ENCODE measurements around the gene IP6K3.

IP6K3 gene

DNA sequence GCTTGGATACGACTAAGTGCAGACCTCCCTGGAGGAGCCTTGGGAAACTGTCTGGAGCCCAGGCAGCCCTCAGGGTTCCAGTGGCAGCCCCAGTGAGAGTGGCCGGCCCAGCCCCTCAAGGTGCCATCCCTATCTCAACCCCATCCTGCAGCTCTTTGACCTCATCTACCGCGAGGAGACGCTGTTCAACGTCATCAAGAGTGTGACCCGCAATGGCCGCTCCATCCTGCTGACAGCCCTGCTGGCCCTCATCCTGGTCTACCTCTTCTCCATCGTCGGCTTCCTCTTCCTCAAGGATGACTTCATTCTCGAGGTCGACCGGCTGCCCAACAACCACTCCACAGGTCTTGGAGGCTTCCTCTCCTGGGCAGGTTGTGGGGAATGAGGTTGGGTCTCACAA, 55.9 kb downstream of the IP6K3 start:
- no peak overlapping the region for H2AFZ ChIP-seq (ENCODE audit: low read depth)
- no peaks in the 10 kb centered on the region for H3K4me1 ChIP-seq (ENCODE audit: low read depth, poor library complexity, severe bottlenecking)
- no peaks in the 10 kb centered on the region for H3K36me3 ChIP-seq (ENCODE audit: insufficient read depth)
- H4K20me1 ChIP-seq (ENCODE audit: insufficient read depth): no peaks in the 10 kb centered on the region
- no peaks in the 10 kb centered on the region for H3K79me2 ChIP-seq (ENCODE audit: insufficient read depth, low read depth)
- H3K4me2 ChIP-seq: no peak overlapping the region
- TF ChIP-seq, protein P1, sequence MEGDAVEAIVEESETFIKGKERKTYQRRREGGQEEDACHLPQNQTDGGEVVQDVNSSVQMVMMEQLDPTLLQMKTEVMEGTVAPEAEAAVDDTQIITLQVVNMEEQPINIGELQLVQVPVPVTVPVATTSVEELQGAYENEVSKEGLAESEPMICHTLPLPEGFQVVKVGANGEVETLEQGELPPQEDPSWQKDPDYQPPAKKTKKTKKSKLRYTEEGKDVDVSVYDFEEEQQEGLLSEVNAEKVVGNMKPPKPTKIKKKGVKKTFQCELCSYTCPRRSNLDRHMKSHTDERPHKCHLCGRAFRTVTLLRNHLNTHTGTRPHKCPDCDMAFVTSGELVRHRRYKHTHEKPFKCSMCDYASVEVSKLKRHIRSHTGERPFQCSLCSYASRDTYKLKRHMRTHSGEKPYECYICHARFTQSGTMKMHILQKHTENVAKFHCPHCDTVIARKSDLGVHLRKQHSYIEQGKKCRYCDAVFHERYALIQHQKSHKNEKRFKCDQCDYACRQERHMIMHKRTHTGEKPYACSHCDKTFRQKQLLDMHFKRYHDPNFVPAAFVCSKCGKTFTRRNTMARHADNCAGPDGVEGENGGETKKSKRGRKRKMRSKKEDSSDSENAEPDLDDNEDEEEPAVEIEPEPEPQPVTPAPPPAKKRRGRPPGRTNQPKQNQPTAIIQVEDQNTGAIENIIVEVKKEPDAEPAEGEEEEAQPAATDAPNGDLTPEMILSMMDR (conservative IDR thresholded peaks at IDR 0.05; ENCODE audit: low read depth, low read length): no peak
- H3K27ac ChIP-seq: no peak overlapping the region
- no peaks in the 10 kb centered on the region for H3K27me3 ChIP-seq (ENCODE audit: insufficient read depth, low read depth)
- no peak overlapping the region for H3K4me3 ChIP-seq (IDR thresholded peaks at IDR 0.05; ENCODE audit: insufficient read depth, low read depth, low read length)
- no peak overlapping the region for H3K9ac ChIP-seq

DNA sequence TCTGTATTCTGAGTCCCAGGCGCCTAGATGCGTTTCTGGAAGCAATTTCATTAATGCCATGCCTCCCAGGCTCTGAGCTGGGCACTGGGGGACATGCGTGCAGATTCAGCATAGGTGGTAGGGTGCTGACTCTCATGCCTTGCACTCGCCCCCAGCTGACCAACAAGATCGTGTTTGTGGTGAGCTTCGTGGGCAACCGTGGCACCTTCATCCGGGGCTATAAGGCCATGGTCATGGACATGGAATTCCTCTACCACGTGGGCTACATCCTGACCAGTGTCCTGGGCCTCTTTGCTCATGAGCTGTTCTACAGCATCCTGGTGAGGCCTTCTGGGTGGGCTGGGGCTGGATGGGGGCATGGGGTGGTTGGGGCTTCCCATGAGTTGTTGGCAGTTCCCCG, 56.8 kb downstream of the IP6K3 start:
- no peaks in the 10 kb centered on the region for H3K79me2 ChIP-seq (ENCODE audit: insufficient read depth, low read depth)
- H3K36me3 ChIP-seq (ENCODE audit: insufficient read depth): no peaks in the 10 kb centered on the region
- TF ChIP-seq, protein P1 (conservative IDR thresholded peaks at IDR 0.05; ENCODE audit: low read depth, low read length): no peak
- no peaks in the 10 kb centered on the region for H3K27me3 ChIP-seq (ENCODE audit: insufficient read depth, low read depth)
- H4K20me1 ChIP-seq (ENCODE audit: insufficient read depth): no peaks in the 10 kb centered on the region
- no peak overlapping the region for H3K27ac ChIP-seq
- no peaks in the 10 kb centered on the region for H3K4me1 ChIP-seq (ENCODE audit: low read depth, poor library complexity, severe bottlenecking)
- no peak overlapping the region for H2AFZ ChIP-seq (ENCODE audit: low read depth)
- no peak overlapping the region for H3K9ac ChIP-seq
- H3K4me2 ChIP-seq: no peak overlapping the region
- no peak overlapping the region for H3K4me3 ChIP-seq (IDR thresholded peaks at IDR 0.05; ENCODE audit: insufficient read depth, low read depth, low read length)

DNA sequence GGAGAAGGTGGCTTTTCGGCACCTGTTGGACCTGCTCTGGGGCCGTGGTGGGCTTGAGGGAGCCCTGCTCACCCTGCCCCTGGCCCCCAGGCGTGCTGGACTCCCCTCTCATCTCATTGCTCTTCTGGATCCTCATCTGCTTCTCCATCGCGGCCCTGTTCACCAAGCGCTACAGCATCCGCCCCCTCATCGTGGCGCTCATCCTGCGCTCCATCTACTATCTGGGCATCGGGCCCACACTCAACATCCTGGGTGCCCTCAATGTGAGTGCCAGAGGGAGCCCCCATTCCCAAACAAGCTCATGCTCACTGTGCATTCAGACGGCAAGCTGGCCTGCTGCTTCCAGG, 57.6 kb downstream of the IP6K3 start:
- no peak overlapping the region for H3K4me3 ChIP-seq (IDR thresholded peaks at IDR 0.05; ENCODE audit: insufficient read depth, low read depth, low read length)
- no peak overlapping the region for H2AFZ ChIP-seq (ENCODE audit: low read depth)
- H3K9ac ChIP-seq: no peak overlapping the region
- no peak overlapping the region for H3K4me2 ChIP-seq
- no peaks in the 10 kb centered on the region for H3K36me3 ChIP-seq (ENCODE audit: insufficient read depth)
- no peaks in the 10 kb centered on the region for H3K4me1 ChIP-seq (ENCODE audit: low read depth, poor library complexity, severe bottlenecking)
- H3K27me3 ChIP-seq (ENCODE audit: insufficient read depth, low read depth): no peaks in the 10 kb centered on the region
- H4K20me1 ChIP-seq (ENCODE audit: insufficient read depth): no peaks in the 10 kb centered on the region
- no peaks in the 10 kb centered on the region for H3K79me2 ChIP-seq (ENCODE audit: insufficient read depth, low read depth)
- H3K27ac ChIP-seq: no peak overlapping the region
- TF ChIP-seq, protein P1 (conservative IDR thresholded peaks at IDR 0.05; ENCODE audit: low read depth, low read length): no peak

DNA sequence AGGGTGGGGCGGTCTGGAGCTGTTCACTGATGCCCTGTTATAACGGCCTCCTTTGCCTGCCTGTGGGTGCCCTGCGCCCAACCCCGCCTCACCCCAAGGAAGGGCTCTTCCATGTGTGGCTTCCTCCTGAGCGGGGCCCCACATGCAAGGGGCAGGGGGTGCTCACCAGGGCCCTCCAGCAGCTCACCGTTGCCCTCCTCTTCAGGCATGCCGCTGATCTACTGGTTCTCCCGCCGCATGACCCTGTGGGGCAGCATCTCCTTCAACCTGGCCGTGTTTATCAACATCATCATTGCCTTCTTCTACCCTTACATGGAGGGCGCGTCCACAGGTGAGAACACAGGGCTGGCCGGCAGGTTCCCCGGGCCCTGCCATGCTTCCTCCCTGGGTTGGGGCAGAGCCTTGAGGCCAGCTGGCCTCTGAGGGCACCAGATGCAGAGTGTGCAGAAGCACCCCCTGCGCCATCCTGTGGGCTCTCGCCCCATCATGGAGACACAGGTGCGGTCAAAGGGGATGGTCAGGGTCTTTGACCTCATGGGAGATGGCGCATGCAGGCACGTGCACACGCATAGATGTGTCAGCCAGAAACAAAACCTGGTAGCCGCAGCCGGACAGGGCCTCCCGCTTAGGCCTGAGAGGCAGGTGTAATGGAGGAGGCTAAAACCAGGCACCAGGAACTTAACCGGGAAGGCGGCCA, 58.1 kb downstream of the IP6K3 start:
- TF ChIP-seq, protein P1 (conservative IDR thresholded peaks at IDR 0.05; ENCODE audit: low read depth, low read length): no peak
- Histone ChIP-seq H4K20me1 (ENCODE audit: insufficient read depth) (no peaks in the 10 kb centered on the region), H3K4me3 (IDR thresholded peaks at IDR 0.05; ENCODE audit: insufficient read depth, low read depth, low read length) (no peak overlapping the region), H3K4me2 (no peak overlapping the region), H2AFZ (ENCODE audit: low read depth) (no peak overlapping the region), H3K27me3 (ENCODE audit: insufficient read depth, low read depth) (no peaks in the 10 kb centered on the region), H3K36me3 (ENCODE audit: insufficient read depth) (no peaks in the 10 kb centered on the region), H3K79me2 (ENCODE audit: insufficient read depth, low read depth) (no peaks in the 10 kb centered on the region), H3K9ac (no peak overlapping the region), H3K27ac (no peak overlapping the region), H3K4me1 (ENCODE audit: low read depth, poor library complexity, severe bottlenecking) (no peaks in the 10 kb centered on the region)
